GM18873 (cell line): ENCODE measurements around the gene HUS1.
"Not testable (repeated sequence)": the region's sequence is repeated elsewhere in the genome, so short reads cannot be mapped to it uniquely, and the experiment has no call there.

Source experiments
- ATAC-seq: cut with Tn5 transposase; IDR thresholded peaks from one replicate; pipeline ENCODE4 v1.9.1; 2021; ENCODE audit warnings: mild to moderate bottlenecking, moderate library complexity, moderate number of reproducible peaks; ENCODE audit not compliant: unreplicated experiment, low FRiP score

HUS1 gene

DNA sequence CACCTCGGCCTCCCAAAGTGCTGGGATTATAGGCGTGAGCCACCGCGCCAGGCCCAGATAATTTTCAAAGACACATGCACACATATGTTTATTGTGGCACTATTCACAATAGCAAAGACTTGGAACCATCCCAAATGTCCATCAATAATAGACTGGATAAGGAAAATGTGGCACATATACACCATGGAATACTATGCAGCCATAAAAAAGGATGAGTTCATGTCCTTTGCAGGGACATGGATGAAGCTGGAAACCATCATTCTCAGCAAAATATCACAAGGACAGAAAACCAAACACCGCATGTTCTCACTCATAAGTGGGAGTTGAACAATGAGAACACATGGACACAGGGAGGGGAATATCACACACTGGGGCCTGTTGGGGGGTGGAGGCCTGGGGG, 1.2 kb upstream of the HUS1 start:
- ATAC-seq: not testable (repeated sequence)

GRCh38 chr7:47979832-47980181, 392 bp upstream of the HUS1 start:
- ATAC-seq: no peak

GRCh38 chr7:47978790-47979144, 648 bp downstream of the HUS1 start:
- ATAC-seq: no peak

DNA sequence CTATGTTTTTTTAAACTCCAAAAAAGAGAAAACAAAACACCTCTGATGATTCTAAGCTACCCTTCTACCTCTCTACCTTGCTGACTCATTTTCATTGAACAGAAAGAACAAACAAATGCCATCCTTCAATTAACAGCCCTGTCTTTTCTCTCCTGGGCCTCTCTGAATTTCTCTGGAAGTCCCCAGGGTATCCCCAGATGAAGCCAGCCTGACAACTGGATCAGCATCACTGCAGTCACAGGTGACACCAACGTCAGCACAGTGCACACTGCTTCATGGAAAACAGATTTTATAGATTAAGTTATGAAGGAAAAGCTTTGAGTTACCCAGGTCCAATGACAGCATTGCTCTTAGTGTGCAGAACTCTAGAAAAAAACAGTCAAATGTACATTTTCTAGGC, 5.7 kb downstream of the HUS1 start:
- no peak for ATAC-seq

GRCh38 chr7:47970761-47971160, 8.7 kb downstream of the HUS1 start:
- no peak for ATAC-seq

GRCh38 chr7:47968847-47969774, 10.3 kb downstream of the HUS1 start:
- ATAC-seq: peak; percentile 57

- ATAC-seq: no peak
These were observed 11.7 kb downstream of the HUS1 start for GRCh38 chr7:47967708-47968107.

GRCh38 chr7:47967123-47967522, 12.3 kb downstream of the HUS1 start:
- no peak for ATAC-seq

GRCh38 chr7:47965456-47965855, 14.0 kb downstream of the HUS1 start:
- no peak for ATAC-seq

- no peak for ATAC-seq
These were observed 17.2 kb downstream of the HUS1 start for GRCh38 chr7:47962262-47962661.

GRCh38 chr7:47957156-47957555, 22.3 kb downstream of the HUS1 start:
- no peak for ATAC-seq

DNA sequence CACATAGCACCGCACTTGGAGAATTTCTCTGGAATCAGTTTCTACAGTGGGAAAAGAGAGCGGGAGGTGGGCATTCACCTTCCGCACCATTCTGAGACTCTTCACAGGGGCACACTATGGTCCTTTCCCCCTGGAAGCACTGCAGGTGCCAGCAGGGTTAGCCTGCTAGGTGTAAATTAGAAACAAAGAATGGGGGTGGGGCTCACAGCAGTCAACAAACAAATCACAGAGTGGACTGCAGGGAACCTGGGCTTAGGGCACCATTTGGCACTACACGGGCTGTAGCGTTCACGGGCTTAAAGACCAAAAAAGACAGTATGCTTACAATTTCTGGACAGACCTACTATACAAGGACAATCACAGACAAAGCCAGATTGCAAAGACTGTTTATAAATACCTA, 23.2 kb downstream of the HUS1 start:
- ATAC-seq: no peak

GRCh38 chr7:47954231-47954911, 25.0 kb downstream of the HUS1 start:
- no peak for ATAC-seq

GRCh38 chr7:47953822-47954221, 25.6 kb downstream of the HUS1 start:
- no peak for ATAC-seq

DNA sequence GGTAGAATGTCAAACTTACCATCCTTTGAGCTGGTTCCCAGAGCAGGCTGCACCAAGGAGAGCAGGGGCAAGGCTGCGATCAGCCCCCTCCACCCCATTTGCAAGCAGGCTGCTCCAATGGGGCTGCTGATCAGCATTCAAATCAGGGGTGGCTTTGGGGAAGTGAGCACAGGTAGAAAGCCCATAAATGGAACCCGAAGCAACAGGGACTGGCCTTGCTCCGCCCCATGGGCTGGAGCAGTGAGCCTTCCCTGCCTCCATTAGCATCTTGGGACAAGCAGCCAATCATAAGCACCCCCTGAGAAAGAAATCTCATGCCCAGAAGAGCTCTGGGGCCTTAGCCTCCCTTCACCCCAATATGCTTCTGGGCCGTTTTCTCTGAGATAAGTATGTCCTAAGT, 27.2 kb downstream of the HUS1 start:
- ATAC-seq: no peak

- no peak for ATAC-seq
These were observed 28.0 kb downstream of the HUS1 start for GRCh38 chr7:47951374-47951773.

DNA sequence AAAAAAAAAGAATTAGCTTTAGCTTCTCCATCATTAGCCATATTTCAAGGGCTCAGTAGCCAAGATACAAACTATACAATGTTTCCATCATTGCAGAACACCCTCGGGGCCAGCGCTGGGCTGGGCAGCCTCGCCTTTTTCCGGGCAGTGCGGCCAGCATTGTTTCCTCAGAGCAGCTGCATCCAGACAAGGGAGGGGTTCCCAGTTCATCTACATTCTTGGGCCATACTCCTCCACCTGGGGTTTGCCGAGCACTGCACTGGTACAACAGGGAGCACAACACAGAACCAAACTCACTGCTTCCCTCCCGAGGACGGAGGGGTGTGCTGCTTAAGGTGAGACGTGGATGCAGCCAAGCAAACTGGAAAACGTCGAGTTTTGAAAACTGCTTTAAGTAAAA, 28.7 kb downstream of the HUS1 start:
- no peak for ATAC-seq

GRCh38 chr7:47949703-47950102, 29.7 kb downstream of the HUS1 start:
- ATAC-seq: no peak

DNA sequence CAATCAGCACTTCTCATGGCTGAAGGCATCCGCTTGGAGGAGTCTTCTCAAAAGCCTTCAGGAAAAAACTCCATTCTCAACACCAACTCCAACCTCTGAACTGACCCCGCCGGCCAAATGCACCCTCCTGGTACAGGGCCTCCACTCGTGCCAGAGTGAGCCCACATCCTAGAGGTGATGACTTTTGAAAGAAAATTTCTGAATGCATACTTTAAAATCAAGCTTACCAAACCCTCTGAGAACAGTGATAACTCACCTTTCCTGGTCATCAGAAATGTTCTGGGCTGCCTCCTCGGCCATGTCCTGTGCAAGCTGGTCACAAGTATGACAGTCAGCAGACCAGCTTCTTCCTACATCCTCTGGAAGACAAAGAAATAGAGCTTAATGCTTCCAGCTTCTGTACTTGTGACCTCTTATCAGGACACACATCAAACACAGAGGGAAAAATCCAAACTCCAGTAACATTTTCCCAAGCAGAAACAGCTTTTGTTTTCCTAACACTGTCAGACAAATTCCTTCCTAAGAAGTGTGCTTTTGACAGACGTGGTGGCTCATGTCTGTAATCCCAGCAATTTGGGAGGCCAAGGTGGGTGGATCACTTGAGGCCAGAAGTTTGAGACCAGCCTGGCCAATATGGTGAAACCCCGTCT, 31.1 kb downstream of the HUS1 start, which contains the start of gene PKD1L1:
Gene PKD1L1, minus strand, starts transcription at position 326 of the 650 bp plus-strand sequence. Its CDS starts 26 bp downstream, at position 300.
- no peak for ATAC-seq

GRCh38 chr7:47947355-47947749, 32.1 kb downstream of the HUS1 start:
- ATAC-seq: no peak

GRCh38 chr7:47946581-47947354, 32.6 kb downstream of the HUS1 start:
- no peak for ATAC-seq
